Activated CD8-positive, alpha-beta T cell treated with anti-CD3 and anti-CD28 coated beads for 36 hours (primary cell): ENCODE results near the gene PLEKHM2. TPM values are rescaled to one million over a fixed set of nuclear protein-coding genes. Genes with fewer than 3 reads are reported as not detected.
A peak's percentile ranks its signal among the peaks of the same experiment; 100 is the strongest.

Experiments used
- ATAC-seq: fragments of 200-7000 bp; cut with Tn5 transposase; one replicate; pipeline ENCODE4 v1.10.0; 2021; ENCODE audit warnings: mild to moderate bottlenecking, moderate library complexity
- CTCF ChIA-PET: fragments of 350-600 bp; sonication (Branson Sonifier 250); formaldehyde crosslinking; loops from one replicate; lab custom pipeline; 2021; ENCODE audit warnings: antibody characterized with exemption; lab: Charles Lee
- POLR2A ChIA-PET: fragments of 350-600 bp; sonication (Branson Sonifier 250); formaldehyde crosslinking; loops from one replicate; lab custom pipeline; 2021; ENCODE audit warnings: antibody characterized with exemption; lab: Charles Lee
- DNase-seq: peaks from one replicate; pipeline ENCODE4 v3.0.0-alpha.2; 2020
- H3K27ac Mint-ChIP-seq: one replicate; pipeline ENCODE4 v1.8.0; 2021; ENCODE audit warnings: mild to moderate bottlenecking, mixed read lengths
- H3K27me3 Mint-ChIP-seq: one replicate; pipeline ENCODE4 v1.8.0; 2021; ENCODE audit warnings: mixed read lengths
- H3K36me3 Mint-ChIP-seq: one replicate; pipeline ENCODE4 v1.8.0; 2021; ENCODE audit warnings: low read depth, mixed read lengths
- H3K4me1 Mint-ChIP-seq: one replicate; pipeline ENCODE4 v1.8.0; 2021; ENCODE audit warnings: low read depth, mixed read lengths
- H3K4me3 Mint-ChIP-seq: one replicate; pipeline ENCODE4 v1.8.0; 2021; ENCODE audit warnings: mild to moderate bottlenecking, moderate library complexity, mixed read lengths
- H3K9me3 Mint-ChIP-seq: one replicate; pipeline ENCODE4 v1.8.0; 2021; ENCODE audit warnings: mixed read lengths
- CTCF ChIP-seq: fragments of 200-600 bp; IDR thresholded peaks from one replicate; pipeline ENCODE4 v1.8.0; 2022; ENCODE audit warnings: antibody characterized with exemption, mild to moderate bottlenecking
- intact Hi-C: fragments of 100-400 bp; cut with micrococcal nuclease; formaldehyde crosslinking; loops from one replicate; pipeline ENCODE4 v1.10.0; 2022
- total RNA-seq, 2 experiments: library from RNA; stranded (reverse); gene quantifications; one replicate each; pipeline ENCODE4 v1.2.3, GENCODE V29; 2021

The PLEKHM2 gene
- total RNA-seq, 2 experiments from 2014 or later, result 41.5 to 42.9 TPM

- ATAC-seq (no peak), DNase-seq (no peak)
- intact Hi-C loops, result no loop called here
- Mint-ChIP-seq H3K4me1 (peaks cover 13% of the 10 kb centered on the region), H3K36me3 (peaks cover 7% of the 10 kb centered on the region), H3K27me3 (no peaks in the 10 kb centered on the region), H3K27ac (no peak overlapping the region), H3K9me3 (no peaks in the 10 kb centered on the region), H3K4me3 (no peak overlapping the region)
- POLR2A ChIA-PET, result interaction anchor here (1.0 kb wide), 1 partner anchor 130 kb away, joined by 3 read pairs; no protein-coding TSS in a partner anchor
- TF ChIP-seq CTCF, result no peak
- CTCF ChIA-PET, result interaction anchor here (1.0 kb wide), 3 partner anchors 11 to 83 kb away, joined by 3 read pairs; no protein-coding TSS in a partner anchor
Observed at GRCh38 chr1:15708486-15709137, 24.5 kb downstream of the PLEKHM2 start.

- Mint-ChIP-seq H3K27me3 (no peaks in the 10 kb centered on the region), H3K9me3 (no peaks in the 10 kb centered on the region), H3K27ac (no peak overlapping the region), H3K36me3 (peaks cover 7% of the 10 kb centered on the region), H3K4me3 (no peak overlapping the region), H3K4me1 (peaks cover 12% of the 10 kb centered on the region)
- intact Hi-C loops, result no loop called here
- no peak for TF ChIP-seq CTCF
- ATAC-seq (no peak), DNase-seq (no peak)
- POLR2A ChIA-PET, result interaction anchor here (1.0 kb wide), 1 partner anchor 131 kb away, joined by 3 read pairs; no protein-coding TSS in a partner anchor
- CTCF ChIA-PET, result interaction anchor here (1.0 kb wide), 3 partner anchors 11 to 82 kb away, joined by 3 read pairs; no protein-coding TSS in a partner anchor
Observed at GRCh38 chr1:15709226-15709625, 25.1 kb downstream of the PLEKHM2 start.

GRCh38 chr1:15712168-15712567 lies 28.0 kb downstream of the PLEKHM2 start:
- no peak overlapping the region for H3K4me3 Mint-ChIP-seq
- peak; percentile 9 for DNase-seq
- no peak for ATAC-seq
- H3K9me3 Mint-ChIP-seq, result no peaks in the 10 kb centered on the region
- no peak for TF ChIP-seq CTCF
- H3K4me1 Mint-ChIP-seq, result peaks cover 10% of the 10 kb centered on the region
- ChIA-PET POLR2A (interaction anchor here (1.3 kb wide), 1 partner anchor 14 kb away, joined by 3 read pairs; no protein-coding TSS in a partner anchor), CTCF (no interaction called here)
- intact Hi-C loops, result no loop called here
- no peaks in the 10 kb centered on the region for H3K27me3 Mint-ChIP-seq
- no peak overlapping the region for H3K27ac Mint-ChIP-seq
- peaks cover 2% of the 10 kb centered on the region for H3K36me3 Mint-ChIP-seq

- ChIA-PET CTCF (interaction anchor here (1.5 kb wide), 1 partner anchor 17 kb away, joined by 3 read pairs; no protein-coding TSS in a partner anchor), POLR2A (interaction anchor here (0.9 kb wide), 1 partner anchor 9 kb away, joined by 3 read pairs; no protein-coding TSS in a partner anchor)
- DNase-seq (no peak), ATAC-seq (no peak)
- intact Hi-C loops, result no loop called here
- Mint-ChIP-seq H3K9me3 (no peaks in the 10 kb centered on the region), H3K4me3 (no peak overlapping the region), H3K27me3 (no peaks in the 10 kb centered on the region), H3K27ac (no peak overlapping the region), H3K36me3 (peaks cover 5% of the 10 kb centered on the region), H3K4me1 (peaks cover 6% of the 10 kb centered on the region)
- TF ChIP-seq CTCF, result no peak
Observed at GRCh38 chr1:15714406-15715136, 30.5 kb downstream of the PLEKHM2 start.
